Adrenal gland (tissue), 5 donors: ENCODE results near the gene WDR74.

Experiments used
- POLR2A ChIP-seq, 2 donors: fragments of 450-650 bp; IDR thresholded peaks; one replicate each; pipeline ENCODE4 v1.6.1; 2017; ENCODE audit warnings: antibody characterized with exemption in 2 of 2, mild to moderate bottlenecking in 2 of 2, moderate library complexity in 1 of 2
- TF ChIP-seq, protein P1 (sequence below), 6 experiments: fragments of 450-650 bp in 4 of 6; fragments of 200-600 bp in 2 of 6; sonication (generic) in 1 of 6; IDR thresholded peaks; 1 replicate in 5 of 6; 2 replicates in 1 of 6; pipeline versions ENCODE4 v1.5.1 to v1.8.0; 2016 to 2021; ENCODE audit warnings: antibody characterized with exemption in 6 of 6, mild to moderate bottlenecking in 2 of 6, moderate library complexity in 1 of 6
- donor health status: DM: no; HTN: no; CAD: no.

DNA sequence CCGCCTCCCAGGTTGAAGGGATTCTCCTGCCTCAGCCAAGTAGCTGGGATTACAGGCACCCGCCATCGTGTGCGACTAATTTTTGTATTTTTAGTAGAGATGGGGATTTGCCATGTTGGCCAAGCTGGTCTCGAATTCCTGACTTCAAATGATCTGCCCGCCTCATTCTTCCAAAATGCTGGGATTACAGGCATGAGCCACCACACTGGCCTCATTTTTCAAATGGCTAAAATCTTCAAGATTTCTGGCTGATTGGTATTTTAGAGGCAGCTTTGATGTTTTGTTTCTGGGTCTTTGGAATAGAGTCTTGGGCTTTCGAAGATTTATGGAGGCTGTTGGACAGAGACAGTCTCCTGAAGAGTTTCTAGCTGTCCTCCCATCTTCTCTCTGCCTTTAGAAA, 35.5 kb upstream of the WDR74 start:
- TF ChIP-seq POLR2A (IDR thresholded peaks at IDR 0.05), result no peak
- TF ChIP-seq, protein P1, sequence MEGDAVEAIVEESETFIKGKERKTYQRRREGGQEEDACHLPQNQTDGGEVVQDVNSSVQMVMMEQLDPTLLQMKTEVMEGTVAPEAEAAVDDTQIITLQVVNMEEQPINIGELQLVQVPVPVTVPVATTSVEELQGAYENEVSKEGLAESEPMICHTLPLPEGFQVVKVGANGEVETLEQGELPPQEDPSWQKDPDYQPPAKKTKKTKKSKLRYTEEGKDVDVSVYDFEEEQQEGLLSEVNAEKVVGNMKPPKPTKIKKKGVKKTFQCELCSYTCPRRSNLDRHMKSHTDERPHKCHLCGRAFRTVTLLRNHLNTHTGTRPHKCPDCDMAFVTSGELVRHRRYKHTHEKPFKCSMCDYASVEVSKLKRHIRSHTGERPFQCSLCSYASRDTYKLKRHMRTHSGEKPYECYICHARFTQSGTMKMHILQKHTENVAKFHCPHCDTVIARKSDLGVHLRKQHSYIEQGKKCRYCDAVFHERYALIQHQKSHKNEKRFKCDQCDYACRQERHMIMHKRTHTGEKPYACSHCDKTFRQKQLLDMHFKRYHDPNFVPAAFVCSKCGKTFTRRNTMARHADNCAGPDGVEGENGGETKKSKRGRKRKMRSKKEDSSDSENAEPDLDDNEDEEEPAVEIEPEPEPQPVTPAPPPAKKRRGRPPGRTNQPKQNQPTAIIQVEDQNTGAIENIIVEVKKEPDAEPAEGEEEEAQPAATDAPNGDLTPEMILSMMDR (IDR thresholded peaks at IDR 0.05), result no peak
